NCI-H1436 treated with DMSO at 0.1 percent for 48 hours (cell line): Measurements from ENCODE around the gene ERBIN.
"Not testable (repeated sequence)": the region's sequence is repeated elsewhere in the genome, so short reads cannot be mapped to it uniquely, and the experiment has no call there.

Experiments
- DNase-seq: peaks from one replicate; lab custom pipeline; 2025; lab: John Stamatoyannopoulos, UW

Gene ERBIN, protein sequence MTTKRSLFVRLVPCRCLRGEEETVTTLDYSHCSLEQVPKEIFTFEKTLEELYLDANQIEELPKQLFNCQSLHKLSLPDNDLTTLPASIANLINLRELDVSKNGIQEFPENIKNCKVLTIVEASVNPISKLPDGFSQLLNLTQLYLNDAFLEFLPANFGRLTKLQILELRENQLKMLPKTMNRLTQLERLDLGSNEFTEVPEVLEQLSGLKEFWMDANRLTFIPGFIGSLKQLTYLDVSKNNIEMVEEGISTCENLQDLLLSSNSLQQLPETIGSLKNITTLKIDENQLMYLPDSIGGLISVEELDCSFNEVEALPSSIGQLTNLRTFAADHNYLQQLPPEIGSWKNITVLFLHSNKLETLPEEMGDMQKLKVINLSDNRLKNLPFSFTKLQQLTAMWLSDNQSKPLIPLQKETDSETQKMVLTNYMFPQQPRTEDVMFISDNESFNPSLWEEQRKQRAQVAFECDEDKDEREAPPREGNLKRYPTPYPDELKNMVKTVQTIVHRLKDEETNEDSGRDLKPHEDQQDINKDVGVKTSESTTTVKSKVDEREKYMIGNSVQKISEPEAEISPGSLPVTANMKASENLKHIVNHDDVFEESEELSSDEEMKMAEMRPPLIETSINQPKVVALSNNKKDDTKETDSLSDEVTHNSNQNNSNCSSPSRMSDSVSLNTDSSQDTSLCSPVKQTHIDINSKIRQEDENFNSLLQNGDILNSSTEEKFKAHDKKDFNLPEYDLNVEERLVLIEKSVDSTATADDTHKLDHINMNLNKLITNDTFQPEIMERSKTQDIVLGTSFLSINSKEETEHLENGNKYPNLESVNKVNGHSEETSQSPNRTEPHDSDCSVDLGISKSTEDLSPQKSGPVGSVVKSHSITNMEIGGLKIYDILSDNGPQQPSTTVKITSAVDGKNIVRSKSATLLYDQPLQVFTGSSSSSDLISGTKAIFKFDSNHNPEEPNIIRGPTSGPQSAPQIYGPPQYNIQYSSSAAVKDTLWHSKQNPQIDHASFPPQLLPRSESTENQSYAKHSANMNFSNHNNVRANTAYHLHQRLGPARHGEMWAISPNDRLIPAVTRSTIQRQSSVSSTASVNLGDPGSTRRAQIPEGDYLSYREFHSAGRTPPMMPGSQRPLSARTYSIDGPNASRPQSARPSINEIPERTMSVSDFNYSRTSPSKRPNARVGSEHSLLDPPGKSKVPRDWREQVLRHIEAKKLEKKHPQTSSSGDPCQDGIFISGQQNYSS (N-terminal part only)

DNA sequence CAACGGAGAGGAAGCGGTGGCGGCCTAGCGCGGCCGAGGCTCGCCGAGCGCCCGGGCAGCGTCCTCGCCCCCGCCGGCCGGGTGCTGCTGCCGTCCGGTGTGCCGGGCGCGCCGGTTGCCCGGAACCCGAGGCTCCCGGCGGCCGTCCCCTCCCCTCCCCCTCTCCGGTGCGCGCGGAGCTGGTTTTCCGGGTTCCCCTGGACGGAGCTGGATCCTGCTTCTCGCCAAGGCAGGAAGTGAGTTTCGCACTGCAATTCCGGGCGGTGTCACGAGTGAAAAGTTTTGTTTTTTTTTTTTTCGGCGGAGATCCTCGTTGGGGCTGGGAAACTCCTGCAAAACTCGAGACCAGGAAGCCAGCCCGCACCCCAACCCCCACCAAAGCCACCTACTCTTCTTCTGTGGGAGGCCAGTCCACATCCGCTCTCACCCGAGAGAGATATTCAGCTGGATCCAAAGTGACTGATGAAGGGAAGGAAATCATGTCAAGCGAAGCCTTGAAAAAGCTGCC is at the start of gene ERBIN:
Gene ERBIN, plus strand, starts transcription at position 300 of the 508 bp plus-strand sequence. CDS start 66,144 bp downstream, outside the sequence.
- no peak for DNase-seq

DNA sequence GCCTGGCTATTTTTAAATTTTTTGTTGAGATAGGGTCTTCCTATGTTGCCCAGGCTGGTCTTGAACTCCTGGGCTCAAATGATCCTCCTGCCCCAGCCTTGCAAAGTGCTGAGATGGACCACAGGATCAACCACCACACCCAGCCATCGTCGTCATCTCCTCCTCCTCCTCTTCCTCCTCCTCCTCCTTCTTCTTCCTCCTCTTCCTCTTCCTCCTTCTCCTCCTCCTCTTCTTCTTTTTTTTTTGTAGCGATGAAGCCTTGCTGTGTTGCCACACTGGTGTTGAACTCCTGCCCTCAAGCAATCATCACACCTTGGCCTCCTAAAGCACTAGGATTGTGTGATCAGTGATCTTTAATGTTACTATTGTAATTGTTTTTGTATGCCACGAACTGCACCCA is 49.4 kb upstream of the ERBIN start:
- no peak for DNase-seq

DNA sequence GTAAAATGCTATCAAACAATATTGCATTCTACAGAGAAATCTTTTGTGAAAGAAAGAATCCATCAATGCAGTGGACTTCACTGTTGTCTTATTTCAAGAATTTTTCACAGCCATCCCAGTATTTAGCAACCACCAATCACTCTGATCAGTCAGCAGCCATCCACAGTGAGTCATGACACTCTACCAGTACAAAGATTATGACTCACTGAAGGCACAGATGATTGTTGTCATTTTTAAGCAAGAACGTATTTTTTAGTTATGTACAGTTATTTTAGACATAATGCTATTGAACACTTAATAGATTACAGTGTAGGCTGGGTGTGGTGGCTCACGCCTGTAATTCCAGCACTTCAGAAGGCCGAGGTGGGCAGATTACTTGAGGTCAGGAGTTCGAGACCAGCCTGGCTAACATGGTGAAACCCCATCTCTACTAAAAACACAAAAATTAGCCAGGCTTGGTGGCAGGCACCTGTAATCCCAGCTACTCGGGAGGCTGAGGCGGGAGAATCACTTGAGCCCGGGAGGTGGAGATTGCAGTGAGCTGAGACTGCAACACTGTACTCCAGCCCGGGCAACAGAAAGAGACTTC is 46.6 kb upstream of the ERBIN start:
- DNase-seq: not testable (repeated sequence)

DNA sequence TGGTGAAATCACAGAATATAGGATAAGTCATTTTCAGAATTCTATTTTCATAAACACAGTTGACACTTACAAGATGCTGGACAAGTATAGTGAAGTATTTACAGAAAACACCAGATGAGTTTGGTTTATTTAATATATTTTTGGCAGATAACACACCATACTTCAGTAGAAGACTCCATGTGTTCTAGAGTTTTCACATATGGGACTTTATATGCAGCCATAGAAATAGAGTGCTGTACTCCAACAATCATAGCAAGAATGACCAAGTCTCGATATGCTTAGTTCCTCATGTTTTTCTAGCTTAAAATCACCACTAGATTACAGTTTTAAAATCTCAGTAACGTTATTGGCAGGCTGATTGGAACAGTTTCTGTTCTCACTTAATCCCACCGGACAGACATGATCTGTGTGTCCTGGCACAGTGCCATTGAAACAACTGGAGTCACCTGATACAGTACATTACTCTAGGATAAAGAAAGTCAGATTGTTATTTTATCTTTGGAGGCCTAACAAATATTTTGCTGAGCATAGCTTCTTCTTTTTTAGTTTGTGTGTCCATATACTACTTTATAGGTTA is 45.8 kb upstream of the ERBIN start:
- no peak for DNase-seq

DNA sequence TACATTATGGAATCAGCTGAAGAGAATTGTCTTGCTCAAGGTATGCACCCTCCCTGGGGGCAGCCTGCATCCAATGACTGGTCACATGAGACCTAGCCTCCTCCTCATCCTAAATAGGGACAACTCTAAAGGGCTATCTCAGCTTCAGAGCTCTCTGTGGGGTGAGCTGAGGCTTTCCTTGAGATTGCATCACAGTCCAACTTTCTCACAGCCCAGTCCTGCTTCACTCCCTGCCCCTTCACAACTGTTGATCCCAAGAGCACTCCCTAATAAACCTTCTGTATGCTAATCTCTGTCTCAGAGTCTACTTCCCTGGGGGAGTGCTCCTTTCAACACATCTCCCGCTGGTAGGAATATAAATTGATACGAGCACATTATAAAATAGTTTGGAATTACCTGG is 44.1 kb upstream of the ERBIN start:
- DNase-seq: no peak

DNA sequence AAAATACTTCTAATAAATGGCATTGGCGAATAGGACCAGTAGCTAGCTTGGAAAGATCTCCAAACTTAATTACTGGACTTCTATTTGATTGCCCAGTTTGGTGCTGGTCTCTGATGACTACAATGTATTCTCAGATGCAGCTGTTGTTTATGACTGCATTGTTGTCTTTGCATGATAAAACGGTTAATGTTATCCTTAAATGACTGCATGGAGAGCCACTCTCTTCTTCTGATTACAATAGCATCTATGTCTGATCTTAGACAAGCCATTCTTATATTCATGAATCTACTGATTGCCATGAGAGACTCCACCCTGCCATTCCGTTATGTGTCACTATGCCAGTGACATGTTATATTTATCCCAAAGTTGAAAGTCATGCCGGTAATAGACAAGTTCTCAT is 42.9 kb upstream of the ERBIN start:
- no peak for DNase-seq

DNA sequence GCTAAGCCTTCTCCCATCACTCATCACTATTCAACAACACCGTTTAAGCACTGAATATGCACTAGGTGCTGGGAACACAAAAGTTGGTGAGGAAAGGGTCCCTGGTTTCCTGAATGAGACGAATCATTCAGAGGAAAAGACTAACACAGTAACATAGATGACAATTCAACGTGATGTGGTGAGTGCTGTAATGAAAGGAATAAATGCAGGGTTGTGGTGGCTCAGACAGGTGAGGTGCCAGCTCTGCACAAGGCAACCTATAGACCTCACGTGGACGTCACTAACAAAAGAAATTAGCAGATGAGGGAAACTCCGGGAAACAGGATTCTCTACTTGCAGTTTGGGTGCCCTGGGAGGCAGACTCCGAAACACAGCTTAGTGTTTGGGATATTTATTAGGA is 40.0 kb upstream of the ERBIN start:
- no peak for DNase-seq

DNA sequence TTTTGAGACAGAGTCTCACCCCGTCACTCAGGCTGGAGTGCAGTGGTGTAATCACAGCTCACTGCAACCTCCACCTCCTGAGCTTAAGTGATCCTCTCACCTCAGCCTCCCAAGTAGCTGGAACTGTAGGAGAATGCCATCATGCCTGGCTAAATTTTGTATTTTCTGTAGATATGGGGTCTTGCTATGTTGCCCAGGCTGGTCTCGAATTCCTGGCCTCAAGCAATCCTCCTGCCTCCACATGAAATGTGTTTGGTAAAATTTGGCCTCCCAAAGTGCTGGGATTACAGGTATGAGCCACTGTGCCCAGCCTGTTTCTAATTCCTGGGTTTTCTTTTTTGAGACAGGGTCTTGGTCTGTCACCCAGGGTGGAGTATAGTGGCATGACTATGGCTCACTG is 34.4 kb upstream of the ERBIN start:
- not testable (repeated sequence) for DNase-seq

DNA sequence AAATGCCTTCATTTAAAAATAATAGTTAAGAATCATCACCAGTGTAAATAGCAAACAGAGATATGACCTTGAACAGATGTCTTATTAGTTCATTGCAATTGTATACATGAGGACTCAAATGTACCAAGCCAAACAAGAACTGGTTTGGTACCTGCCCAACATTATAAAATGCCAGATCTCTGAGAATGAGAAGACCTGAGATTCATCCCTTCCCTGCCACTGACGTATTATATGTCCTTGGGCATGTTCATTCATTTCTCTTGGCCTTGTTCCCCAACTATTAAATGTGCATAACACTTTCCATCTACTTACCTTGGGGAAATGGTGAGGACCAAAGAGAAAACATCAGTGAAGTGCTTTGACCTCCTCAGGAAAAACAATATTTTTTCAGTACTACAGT is 33.6 kb upstream of the ERBIN start:
- no peak for DNase-seq

DNA sequence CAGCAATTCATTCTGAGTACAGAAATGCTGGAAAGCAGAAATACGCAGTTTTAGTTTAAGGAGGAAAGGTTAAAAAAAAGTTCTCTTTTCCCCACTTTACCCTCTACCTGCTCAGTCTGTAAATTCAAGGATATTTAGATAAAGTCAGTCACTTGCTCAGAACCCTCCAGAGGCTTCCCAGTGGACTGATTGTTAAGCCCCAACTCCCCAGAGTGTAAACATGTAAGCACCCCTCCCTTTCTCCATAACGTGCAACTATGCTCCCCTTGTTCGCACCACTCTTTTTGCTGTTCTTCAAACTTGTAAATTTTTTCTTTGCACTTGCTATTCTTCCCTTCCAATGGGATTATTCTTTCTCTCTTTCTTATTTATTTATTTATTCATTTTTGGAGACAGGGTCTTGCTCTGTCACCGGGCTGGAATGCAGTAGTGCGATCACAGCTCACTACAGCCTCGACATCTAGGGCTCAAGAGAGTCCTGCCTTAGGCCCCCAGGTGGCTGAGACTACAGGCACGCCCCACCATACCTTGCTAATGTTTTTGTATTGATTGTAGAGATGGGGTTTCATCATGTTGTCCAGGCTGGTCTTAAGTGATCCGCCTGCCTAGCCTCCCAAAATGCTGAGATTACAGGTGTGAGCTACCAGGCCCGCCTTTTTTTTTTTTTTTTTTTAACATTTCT is 32.5 kb upstream of the ERBIN start:
- DNase-seq: no peak

DNA sequence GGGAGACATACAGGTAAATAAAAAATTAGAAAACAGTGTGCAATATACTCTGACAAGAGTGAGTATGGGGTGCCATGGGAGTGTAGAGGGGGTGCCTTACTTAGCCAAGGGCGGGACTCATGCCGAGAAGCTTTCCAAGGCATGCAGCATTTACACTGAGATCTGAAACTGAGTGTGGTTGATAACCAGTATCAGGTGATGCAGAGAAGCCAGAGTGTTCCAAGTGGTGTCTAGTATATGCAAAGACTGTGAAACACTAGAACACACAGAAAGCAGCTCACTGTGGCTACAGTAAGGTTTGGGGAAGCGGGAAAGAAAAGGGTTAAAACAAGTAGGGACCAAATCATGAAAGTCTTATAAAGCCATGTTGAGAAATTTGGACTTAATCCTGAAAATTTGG is 30.5 kb upstream of the ERBIN start:
- DNase-seq: no peak

DNA sequence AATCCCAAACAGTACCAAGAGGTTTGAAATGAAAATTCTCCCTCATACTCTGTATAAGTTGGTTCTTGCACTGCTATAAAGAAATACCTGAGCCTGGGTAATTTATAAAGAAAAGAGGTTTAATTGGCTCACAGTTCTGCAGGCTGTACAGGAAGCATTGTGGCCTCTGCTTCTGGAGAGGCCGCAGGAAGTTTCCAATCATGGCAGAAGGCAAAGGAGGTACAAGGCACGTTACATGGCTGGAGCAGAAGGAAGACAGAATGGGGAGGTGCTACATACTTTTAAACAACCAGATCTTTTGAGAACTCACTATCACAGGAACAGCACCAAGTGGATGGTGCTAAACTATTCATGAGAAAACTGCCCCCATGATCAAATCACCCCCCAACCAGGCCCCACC is 25.6 kb upstream of the ERBIN start:
- no peak for DNase-seq

DNA sequence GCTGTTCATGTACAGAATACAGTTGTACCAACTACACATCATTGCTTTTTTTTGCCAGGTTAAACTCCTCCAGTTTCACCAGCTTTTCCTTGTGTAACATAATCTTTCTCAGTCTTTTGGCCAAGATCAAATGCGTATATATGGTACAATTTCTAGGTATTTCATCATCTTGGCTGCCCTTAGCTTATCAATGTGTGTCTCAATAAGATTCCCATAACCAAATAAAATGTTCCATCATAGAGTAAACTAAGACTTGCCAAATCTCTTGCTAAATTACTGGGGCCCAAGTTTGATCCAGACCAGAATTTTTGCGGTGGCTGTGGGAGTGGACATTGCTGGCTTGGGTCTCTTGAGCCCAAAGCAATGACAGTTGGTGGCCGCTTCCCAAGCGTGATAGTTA is 24.3 kb upstream of the ERBIN start:
- DNase-seq: no peak

DNA sequence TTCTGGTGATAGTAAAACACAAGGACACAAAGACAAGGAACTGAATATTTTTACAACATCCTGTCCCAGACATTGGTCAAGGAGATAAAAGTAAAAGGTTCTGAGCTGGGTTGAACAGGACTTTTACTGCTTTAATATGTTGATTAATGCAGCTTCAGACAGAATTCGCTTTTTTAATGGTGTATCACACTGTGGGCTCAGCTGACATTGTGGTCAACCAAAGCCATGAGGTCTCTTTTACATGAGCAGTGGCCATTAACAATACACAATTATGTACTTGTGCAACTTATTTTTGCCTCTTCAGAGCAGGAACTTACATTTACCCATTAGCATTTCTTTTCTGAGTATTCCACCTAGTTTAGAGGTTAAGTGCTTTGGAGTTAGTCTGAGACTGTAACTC is 22.8 kb upstream of the ERBIN start:
- no peak for DNase-seq

DNA sequence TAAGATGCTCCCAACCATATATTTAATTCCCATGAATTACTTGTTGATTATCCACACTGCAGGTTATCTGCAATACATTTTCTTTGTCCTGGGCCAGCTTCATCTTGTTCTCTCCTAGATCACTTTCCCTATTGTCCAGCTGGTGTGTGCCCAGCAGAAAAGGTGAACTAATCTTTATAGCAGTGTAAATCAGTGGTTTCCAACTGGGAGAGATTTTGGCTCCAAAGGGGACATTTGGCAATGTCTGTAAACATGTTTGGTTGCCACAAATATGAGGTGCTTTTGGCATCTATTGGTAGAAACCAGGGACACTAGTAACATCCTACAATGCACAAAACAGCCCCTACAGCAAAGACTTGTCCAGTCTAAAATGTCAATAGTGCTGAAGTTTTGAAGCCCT is 20.1 kb upstream of the ERBIN start:
- DNase-seq: no peak

DNA sequence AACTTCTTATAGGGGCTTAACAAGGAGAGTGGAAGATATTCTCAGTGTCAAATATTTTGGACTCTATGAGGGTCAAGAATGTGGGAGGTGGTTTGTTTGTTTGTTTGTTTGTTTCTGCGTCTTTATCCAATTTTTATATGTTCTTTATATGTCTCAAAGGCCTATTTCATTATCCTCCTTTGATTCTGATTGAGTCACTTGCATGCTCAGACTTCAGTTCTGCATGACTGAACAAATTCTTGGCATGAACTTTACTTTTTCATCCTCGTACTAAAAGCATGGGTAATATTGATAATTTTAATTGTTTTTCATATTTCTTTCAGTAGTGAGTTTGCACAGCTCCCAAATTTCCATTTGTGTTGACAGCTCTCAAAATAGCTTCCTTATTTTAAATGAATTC is 19.2 kb upstream of the ERBIN start:
- DNase-seq: no peak

DNA sequence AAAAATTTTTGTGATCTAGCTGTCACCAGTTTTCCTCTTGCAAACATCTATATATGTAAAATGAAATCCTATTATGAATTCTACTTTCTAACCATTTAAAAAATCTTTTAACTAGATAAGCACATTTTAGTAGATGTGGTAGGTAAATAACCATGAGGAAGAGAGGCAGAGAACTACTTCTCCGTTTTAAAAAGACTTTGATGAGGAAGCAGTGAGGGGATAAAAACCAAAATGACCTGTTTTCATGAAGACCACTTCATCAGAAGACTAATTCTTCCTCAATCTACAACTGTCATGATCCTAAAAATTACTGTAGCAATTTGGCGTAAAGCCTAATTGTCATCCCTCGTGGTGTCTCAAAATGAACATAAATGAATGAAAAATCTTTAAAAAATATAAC is 15.7 kb upstream of the ERBIN start:
- DNase-seq: no peak

DNA sequence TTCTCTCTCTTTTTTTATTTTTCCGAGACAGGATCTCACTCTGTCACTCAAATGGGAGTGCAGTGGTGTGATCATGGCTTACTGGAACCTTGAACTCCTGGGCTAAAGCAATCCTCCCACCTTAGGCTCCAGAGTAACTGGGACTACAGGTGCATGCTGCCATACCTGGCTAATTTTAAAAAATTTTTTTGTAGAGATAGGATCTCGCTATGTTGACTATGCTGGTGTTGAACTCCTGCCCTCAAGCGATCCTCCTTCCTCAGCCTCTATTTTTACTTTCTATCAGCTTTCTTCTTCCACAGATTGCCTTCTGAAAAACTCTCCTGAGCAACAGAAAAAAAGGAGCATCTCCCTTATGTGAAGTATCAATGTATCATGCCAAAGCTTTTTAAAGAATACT is 14.1 kb upstream of the ERBIN start:
- DNase-seq: no peak

DNA sequence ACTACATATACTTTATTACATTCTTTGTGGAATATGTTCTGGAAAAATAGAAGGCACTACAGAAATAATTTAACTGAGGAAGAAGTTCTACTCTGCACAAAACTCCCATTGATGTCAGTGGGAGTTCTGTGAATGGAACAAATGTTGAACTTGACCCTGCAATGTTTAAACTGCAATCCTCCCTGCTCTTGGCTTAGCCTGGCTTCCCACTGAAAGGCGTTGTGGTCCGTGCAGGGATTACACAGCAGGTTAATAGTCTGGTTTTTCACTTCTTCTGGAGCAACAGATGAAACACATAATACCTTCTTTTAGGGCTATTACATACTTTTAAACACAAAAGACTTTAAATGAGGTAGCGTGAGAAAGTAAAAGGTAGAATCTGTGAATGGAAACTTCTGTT is 12.9 kb upstream of the ERBIN start:
- no peak for DNase-seq

DNA sequence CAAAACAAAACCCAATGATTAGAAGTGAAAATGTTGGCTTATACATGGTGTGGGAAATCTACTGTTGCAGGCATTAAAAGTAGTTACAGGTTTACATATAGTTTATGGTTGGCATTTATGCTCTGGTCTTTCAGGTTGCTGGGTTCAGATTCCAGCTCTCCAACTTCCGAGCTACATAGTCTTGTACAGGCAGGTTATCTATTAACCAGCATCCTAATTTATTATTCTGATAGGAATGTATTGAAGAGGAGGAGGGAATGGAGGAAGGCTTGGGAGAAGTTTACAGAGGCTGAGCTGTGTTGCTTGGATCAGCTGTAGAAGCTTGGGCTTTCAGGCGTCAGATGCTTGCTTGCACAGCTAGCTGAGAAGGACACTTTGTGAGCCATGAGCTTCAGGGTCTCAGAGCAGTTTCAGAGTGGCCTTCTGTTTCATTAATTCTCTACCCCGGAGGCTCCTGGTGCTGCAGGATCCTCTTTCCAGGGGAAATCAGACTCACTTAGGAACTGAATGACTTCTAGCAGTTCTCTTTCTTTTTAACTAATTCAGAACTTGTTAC is 11.7 kb upstream of the ERBIN start:
- no peak for DNase-seq

DNA sequence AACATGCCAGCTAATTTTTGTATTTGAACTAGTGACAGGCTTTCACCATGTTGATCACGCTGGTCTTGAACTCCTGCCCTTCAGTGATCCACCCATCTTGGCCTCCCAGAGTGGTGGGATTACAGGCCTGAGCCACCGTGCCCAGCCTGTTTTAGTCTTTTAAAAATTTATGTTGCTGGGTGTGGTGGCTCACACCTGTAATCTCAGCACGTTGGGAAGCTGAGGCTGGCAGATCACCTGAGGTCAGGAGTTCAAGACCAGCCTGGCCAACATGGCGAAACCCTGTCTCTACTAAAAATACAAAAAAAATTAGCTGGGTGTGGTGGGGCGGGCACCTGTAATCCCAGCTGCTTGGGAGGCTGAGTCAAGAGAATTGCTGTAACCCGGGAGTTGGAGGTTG is 10.7 kb upstream of the ERBIN start:
- DNase-seq: not testable (repeated sequence)
